Activated CD8-positive, alpha-beta memory T cell treated with anti-CD3 and anti-CD28 coated beads for 48 hours (primary cell): ENCODE results near the gene GPR107.

Experiments used
- DNase-seq, 3 experiments: peaks; one replicate each; pipeline ENCODE4 v3.0.0-alpha.2; 2020; ENCODE audit warnings: low read depth in 2 of 3, low spot score in 2 of 3

The GPR107 gene

DNA sequence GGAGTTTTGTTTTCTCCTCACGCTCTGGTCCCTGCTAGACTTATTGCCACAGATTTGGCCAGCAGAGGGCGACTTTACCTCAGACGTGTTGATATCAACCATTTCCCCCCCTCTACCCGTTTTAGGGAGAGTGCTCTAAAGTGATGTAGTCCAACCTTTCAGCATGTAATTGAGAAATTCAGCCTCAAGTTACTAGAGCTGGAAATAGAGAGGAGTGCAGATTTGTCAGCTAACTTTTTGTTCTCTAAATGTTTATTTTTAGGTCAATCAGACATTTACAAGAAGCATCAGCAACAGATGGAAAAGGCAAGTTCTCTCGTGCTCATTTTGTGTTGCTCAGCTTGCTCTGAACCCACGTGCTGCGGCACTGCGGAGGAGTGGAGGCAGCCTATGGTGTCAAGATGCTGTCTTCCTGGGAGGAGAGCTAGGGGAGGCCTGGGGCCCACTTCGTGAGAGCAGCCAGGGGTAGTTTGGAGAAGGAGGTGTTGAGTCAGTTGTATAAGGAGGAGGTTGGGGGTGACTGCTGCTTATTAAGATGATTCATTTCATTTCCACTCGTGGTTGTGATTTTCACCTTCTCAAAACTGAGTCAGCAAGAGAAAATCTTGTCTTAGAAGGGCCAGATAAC is 53.6 kb downstream of the GPR107 start:
- DNase-seq = peak; percentile 46 to 80 (median 65)

DNA sequence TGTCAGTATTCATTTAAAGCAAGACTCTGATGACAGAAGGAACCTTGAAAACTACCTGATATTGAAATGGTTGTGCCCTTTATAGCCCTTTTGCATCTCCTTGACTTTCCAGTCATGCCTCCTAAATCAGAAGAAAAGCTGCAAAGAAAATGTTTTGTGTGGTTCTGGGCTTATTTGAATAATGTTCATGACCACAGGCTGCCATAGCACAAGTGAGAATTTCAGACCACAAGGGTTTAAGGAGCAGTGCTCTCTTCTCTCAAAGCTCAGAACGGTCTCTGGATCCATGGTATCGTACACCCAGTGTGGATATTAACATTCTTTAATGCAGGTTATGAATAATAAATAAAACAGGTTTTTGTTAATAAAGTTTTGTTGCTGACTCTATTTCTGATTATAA is 54.2 kb downstream of the GPR107 start:
- DNase-seq = no peak

DNA sequence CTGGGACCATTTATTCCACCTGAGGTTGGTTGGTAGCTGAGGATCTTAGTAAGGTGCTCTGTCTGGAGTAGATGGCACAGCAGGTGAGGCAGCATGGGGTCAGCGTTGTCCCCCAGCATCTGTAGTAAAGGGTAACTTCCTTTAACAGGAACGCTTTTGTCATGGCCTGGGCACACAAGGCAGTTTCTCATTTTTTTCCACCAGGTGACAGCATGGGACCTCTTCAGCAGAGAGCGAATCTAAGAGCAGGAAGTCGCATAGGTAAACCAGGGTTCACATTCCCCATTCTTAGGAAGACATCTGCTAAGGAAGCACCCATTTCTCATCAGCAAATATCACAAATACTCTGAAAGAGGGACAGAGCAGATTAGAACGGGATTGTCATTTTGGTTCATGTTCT is 56.5 kb downstream of the GPR107 start:
- DNase-seq = no peak

DNA sequence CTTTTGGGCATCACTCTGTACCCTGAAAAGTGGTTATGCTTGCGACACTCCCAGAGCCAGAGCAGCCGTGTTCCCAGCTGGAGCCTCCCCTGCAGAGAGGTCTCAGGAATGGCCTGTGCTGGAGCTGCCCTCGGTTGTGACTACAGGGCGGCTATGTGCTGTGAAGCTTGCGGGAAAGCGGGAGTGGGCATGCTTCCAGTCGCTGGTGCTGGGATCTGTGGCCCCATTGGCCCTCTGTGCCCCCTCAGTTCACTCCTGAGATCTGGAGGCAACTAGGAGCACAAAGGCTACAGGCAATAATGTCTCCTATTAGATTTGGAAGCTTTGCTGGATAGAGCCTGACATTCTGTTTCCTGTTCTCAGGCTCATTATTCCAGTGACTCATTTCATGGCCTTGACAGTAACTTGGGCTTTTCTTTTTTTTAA is 56.9 kb downstream of the GPR107 start:
- no peak for DNase-seq

DNA sequence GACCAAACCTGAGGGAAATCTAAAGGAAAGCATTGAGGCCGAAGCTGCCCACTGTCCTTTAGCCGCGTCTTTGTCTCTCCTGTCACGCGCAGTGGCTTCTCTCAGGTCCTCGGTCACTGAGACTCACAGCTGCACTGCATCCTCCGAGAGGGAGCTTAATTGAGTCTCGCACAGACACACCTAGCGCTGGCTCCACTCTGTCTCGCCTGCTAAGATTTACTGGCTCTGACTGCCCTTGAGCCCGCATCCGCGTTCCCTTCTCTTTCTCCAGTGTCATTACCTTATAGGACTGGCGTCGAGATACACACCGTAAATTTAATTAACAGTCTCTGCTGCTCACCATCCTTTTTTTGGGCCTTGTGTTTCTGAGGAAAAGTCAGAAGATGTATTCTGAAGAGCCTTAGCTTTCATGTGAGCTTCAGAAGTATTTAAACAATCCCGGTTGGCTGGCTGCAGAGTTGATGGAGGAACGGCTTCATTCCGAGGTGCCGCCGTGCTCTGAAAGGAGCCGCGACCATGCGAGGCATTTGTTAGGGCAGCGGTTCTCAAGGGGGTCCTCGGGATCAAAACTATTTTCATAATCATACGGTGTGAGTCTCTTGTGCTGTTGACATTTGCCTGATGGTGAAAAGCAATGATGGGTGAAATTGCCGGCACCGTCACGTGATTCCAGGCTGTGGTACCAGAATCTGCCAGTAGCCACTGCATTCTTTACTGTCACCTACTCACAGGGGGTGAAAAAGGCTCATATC is 58.3 kb downstream of the GPR107 start:
- DNase-seq = no peak

DNA sequence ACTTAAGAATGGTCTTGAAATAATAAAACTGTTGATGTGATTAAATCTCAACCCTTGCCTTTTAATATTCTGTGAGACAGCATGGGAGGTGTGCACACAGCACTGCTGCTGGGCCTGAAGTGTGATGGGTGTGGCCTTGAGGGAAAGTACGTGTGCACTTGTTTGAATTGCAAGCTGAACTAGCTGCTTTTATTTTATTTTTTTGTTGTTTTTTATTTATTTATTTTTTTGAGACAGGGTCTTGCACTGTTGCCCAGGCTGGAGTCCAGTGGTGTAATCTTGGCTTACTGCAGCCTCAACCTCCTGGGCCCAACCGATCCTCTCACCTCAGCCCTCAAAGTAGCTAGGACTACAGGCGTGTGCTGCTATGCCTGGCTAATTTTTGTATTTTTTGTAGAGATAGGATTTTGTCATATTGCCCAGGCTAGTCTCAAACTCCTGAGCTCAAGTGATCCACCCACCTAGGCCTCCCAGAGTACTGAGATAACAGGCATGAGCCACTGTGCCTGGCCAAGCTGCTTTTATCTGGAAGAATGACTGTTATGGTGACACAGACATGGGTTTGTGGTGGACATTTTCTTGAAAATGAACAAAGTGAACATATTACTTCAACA is 58.9 kb downstream of the GPR107 start:
- no peak for DNase-seq

DNA sequence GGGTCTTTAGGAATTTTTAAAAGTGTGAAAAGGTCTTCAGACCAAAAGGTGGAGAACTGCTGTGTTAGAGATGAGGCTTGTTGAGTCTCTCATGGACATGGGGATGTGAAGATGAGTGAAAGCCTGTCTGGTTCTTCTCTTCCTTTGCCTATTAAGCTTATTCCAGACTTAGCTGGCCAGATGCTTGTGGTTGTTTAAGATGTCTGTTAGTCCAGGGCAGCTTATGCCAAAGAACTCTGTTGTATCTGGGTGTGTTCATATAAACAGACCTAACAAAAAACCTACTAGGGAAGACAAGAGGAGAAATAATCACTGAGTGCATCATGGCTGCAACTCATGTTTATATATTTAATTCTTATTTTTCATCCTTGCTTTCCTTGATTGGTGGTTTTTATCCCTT is 61.0 kb downstream of the GPR107 start:
- no peak for DNase-seq

DNA sequence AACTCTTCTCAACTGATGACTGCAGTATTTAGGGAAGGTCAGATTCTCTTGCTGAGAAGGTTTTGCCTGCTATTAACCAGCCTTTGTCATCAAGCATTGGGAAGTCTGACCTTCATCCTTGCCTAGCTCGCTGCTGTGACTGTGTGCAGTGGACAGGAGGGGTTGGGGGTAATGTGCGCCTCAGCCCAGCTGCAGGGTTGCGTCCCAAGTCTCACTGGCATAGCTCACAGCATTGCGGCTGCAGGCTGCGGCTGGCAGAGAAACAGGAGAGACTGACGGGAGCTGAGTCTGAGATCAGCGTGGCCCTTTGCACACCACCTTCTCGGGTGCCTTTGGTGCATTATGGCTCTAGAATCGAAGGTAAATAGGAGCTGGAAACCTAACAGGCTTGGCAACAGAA is 62.6 kb downstream of the GPR107 start:
- DNase-seq = no peak

DNA sequence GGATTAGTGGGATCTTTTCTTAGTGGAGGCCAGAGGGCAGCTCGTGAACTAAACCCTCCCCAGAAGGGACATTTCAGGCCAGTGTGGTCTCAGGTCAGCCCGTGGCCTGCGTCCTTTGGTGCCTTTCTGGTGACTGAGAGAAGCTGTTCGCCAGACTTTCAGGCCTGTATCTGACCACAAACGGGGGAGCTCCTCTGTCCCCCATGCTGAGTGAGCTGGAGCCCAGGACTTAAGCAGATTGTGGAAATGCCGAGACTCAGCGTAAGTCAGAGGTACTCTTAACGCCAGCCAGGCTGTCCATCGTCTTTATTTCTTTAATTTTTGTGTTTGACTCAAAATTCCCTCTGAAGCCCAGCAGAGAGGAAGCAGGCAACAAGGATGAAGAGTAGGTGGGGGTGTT is 63.7 kb downstream of the GPR107 start:
- DNase-seq = no peak

DNA sequence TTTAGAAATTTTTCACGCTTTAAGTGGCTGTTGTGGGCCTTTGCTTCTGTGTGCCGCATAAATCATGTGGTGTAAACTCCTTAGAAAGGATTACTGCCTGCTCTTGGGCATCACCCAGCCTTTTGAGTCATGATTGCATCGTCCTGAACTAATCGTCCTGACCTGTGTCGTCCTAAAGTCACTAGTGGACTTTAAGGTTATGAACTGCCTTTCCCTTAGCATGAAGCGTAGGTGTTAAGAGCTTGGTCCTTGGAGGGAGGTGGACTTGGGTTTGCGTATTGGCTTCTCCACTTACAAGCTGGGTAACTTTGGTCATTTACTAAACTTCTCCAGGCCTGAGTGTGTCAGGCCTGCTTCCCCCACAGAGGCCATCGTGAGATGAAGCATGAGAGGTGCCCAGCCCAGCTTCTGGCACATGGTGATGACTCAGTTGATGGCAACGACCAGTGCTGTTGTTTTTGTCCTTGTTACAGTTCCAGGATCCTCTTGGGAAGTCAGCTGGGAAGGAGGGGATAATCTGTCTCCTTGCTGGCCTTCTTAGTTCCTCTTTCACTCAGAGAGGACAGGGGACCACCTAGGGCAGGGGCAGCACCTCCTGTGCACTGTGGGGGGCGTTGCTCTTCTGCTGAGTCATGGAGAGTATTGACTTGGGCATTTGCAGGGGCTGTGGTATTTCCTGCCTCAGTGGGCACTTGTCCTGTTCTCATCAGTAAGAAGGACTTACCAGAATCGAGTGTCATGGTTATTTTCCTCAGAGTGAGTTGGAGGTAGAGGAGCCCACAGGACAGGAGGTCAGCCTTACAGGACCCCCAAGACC is 64.3 kb downstream of the GPR107 start:
- no peak for DNase-seq

DNA sequence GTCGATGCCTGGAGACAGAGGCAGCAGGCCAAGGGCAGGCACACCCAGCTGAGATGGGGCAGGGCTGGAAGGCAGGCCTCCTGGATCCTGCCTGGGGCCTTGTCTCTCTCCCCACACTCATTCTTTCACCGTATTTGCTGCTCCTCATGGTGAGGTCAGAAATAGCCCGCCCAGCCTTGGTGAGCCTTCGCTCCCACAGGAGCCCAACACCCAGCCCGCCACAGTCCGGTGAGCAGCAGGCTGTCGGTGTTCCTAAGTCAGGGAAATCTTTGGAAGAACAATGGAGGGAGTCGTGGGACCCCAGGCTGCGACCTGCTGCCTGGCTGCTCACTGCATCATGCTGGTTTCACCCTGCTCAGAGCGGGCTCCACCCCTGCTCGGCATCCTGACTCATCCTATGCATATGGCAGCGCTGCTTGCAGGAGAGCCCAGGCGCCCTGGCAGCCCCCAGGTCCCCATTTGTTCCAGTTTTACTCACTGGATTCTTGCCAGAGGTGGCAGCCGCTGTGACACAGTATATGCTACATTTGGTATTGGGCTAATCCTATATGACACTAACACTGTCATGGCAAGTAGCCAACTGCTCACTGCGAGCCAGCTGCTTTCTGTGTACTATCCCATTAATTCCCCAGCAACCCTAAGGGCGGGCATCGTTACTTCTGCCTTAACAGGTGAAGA is 65.3 kb downstream of the GPR107 start:
- DNase-seq = no peak

DNA sequence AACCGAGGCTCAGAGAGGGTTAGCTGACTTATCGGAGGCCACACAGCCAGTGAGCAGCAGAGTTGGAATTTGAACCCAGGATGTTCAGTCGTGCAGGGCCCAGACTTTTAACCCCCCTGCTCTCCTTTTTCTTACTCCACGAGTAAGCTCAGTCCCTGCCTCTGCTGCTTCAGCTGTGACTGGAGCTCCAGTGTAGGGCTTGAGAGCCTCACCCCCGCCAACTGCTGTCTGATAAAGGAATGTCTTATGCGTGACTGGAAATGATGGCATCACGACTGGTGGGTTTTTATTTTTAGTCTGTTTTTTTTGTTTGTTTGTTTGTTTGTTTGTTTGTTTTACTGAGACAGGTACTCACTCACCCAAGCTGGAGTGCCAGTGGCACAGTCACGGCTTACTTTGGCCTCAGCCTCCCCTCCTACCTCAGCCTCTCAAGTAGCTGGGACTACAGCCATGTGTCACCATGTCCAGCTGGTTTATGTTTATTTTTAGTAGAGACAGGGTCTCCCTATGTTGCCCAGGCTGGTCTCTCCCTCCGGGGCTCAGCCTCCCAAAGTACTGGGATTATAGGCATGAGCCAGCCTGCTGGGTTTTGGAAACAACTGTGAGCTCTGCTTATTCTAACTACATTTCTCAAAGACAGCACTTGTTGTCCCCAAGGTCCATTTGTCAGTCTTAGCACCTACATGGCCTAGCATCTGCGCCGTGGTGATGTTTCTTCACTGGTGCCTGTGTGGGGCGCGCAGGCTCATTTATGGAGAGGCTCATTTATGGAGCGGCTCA is 66.0 kb downstream of the GPR107 start:
- DNase-seq = no peak

DNA sequence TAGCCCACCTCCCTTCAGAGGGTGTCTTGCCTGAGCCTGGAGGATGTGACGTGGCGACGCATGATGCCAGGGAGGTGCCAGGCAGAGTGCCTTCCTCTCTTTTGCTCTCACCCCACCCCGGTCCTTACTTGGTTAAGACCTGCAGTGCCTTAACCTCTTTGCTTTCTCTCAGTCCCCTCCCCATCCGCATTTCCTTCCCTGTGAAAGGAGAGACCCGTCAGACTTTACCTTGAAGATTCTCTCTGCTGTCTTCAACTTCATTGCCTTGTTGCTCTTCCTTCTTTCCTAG is 66.5 kb downstream of the GPR107 start:
- DNase-seq = no peak

DNA sequence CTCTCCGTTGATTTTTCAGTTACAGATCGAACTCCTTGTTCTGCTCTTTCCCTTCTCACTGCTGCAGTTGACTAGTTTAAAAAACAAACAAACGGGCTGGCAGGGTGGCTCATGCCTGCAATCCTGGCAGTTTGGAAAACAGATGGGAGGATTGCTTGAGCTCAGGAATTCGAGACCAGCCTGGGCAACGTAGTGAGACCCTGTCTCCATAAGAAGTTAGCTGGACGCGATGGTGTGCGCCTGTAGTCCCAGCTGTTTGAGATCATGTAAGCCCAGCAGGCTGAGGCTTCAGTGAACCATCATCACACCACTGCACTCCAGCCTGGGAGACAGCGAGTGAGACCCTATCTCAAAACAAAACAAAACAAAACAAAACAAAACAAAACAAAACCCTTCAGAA is 67.1 kb downstream of the GPR107 start:
- DNase-seq = no peak

DNA sequence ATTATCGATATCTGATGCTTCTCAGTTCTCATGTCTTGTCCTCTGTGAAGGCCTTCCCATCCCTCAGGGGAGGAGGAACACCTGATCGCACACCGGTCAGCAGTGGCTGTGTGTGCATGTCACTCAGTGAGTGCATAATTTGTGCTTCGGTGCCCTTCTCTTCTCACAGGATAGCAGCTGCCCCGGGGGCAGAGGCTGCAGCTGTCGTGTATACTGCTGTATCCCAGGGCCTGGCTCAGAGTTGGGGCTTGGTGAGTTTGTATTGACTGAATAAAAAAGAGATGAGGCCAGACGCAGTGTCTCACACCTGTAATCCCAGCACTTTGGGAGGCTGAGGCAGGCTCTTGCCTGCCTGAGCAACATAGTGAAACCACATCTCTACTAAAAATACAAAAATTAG is 68.8 kb downstream of the GPR107 start:
- no peak for DNase-seq

DNA sequence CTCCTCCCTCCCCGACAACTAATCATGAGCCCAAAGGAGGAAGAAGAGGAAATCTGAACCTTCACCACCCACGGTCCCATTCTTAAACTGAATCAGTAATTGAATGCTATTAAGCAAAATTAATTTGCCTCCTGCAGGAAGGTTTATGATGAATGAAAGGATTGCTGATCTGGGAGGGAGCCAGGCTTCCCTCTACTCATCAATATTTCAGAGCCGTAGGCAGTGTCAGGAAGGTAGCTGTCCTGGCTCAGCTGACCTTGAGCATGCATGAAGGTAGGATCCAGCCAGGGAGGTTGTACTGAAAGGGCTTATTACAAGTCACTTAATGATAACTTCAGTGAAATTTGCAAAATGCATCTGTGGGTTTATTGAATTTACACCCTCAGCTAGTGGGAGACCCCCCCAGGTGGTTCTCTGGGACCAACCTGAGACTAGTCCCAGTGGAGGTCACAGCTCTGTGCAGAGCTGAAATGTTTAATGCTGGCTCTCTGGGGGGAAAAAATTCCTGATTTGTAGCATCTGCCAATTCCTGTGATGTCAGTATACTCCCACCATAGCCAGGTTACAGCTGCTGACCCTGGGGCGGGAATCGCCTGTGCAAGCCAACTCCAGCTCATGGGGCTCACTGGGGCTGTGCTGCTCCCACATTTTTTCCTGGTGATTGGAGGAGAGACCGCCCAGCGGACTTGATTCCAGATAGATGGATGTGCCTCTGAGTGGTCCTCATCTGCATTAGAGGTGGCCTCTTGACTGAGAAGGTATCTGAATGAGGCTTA is 70.6 kb downstream of the GPR107 start:
- no peak for DNase-seq

DNA sequence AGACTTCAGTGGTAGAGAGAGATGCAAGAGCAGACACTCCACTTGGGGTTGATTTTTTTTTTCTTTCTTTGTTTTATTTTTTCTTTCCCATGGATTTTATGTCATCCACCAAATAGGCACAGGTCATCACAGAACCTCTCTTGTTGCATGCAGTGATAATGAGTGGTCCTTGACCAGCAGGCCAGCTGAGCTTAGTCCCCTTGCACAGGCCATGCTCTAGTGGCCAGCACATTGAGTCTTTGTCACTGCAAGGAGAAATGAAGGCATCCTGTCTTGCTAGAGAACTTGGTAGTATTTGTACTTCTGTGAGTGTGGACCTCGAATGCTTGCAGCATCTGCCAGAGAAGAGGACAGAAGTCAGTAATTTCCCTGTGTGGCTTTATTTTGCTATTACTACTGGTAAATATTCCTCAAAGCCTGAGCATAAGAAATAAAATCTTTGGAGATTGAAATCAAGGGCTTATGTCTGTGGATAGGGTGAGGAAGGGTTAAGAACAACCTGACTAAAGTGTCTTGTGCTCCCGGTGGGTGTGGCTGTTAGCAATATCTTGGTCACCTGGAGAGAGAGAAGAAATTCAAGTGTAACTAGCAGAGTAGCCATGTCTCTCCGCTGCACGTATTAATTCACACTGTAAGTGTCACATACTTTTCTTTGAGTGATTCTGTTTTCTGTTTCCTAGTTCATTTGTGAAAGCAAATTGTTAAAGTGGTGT is 73.2 kb downstream of the GPR107 start:
- DNase-seq = no peak

DNA sequence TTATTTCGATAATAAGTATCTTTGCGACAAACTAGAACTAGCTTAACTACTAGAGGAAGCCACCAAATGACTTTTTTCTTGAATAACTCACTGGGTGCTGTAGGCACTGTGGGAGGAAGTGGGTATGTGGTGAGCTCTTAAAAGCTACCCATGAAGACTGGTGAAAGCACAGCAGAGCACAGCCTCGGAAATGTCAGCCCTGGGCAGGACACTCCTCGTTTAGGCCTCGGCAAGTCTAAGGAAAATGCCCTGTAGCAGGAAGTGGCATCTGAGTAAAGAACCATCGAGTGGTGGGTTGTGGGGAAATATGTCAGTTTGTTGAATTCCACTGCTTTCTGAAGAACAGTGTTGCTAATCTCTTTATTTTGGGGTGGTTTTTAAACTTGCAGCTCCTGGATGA is 74.5 kb downstream of the GPR107 start:
- DNase-seq = peak in 2 of 3 experiments; percentile 41 to 51

DNA sequence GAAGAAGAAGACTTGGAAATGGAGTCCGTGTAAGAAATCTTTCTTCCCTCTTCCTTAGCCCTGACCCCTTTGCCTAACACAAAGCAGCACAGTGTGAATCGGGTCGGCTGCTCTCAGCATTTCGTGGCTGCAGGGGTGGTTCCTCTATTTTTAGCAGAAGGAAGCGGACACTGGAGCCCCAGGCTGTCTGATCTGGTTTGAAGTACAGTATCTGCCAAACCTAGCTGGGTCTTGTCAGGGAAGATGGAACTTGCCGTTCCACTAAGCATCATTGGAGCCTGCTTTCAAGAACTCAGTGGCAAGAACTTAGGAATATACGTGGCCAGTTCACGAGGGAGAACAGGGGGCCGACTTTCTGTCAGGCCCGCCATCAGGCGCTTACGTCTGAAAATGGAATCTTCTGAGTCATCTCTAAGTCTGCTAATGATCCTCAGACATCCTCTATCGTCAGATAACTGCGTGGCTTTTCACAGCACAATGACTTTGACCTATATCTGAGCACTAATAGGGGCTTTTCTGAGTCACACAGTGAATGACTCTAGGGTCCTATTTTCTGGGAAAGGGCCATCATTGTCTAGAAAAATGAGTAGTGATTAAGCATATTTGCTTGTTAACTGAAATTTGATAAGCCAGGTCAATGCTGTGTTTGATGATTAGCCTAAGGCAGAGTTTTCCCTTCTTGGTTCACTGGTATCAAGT is 75.2 kb downstream of the GPR107 start:
- peak in 1 of 3 experiments; percentile 42 for DNase-seq
